IMR-90 (cell line): Measurements from ENCODE around the gene ERG28. TPM values are rescaled to one million over a fixed set of nuclear protein-coding genes. Genes with fewer than 3 reads are reported as not detected.

Experiments
- ATAC-seq: fragments of 200-7000 bp; cut with Tn5 transposase; 2 replicates; pipeline ENCODE4 v1.9.1; 2020; ENCODE audit warnings: low read depth, mild to moderate bottlenecking, moderate library complexity
- BruUV-seq: library from RNA; stranded (reverse); fragments of 400-500 nt; replicated peaks from 2 replicates; lab custom pipeline; 2021; lab: Mats Ljungman, UMichigan
- CTCF ChIA-PET: fragments of 300-600 bp; formaldehyde crosslinking; extraction: SDS; loops from one replicate; lab custom pipeline; 2021; ENCODE audit warnings: antibody characterized with exemption; lab: Yijun Ruan, JAX
- POLR2A ChIA-PET: fragments of 300-600 bp; sonication (Branson Sonifier 250); formaldehyde crosslinking; loops from one replicate; lab custom pipeline; 2022; ENCODE audit warnings: antibody characterized with exemption; ENCODE audit not compliant: unreplicated experiment; lab: Charles Lee
- DNase-seq: peaks from one replicate; pipeline ENCODE4 v3.0.0; 2013
- H2AFZ ChIP-seq: replicated peaks from 2 replicates; pipeline ENCODE3; 2013; ENCODE audit warnings: low read length, mild to moderate bottlenecking; ENCODE audit not compliant: poor library complexity
- H2AK5ac ChIP-seq: 2 replicates; pipeline ENCODE4 v1.6.1; 2013; ENCODE audit warnings: low read depth, low read length, inconsistent platforms
- H2AK9ac ChIP-seq: replicated peaks from 2 replicates; pipeline ENCODE3; 2013; ENCODE audit warnings: mild to moderate bottlenecking, low read depth, low read length, moderate library complexity; ENCODE audit not compliant: poor library complexity
- H2BK120ac ChIP-seq: 2 replicates; pipeline ENCODE4 v1.6.1; 2013; ENCODE audit warnings: low read depth, low read length, inconsistent platforms
- H2BK15ac ChIP-seq: 3 replicates; pipeline ENCODE4 v1.6.1; 2013; ENCODE audit warnings: low read depth, low read length, inconsistent platforms
- H2BK20ac ChIP-seq: 2 replicates; pipeline ENCODE4 v1.6.1; 2013; ENCODE audit warnings: low read depth, mild to moderate bottlenecking, inconsistent platforms, low read length, moderate library complexity
- H2BK5ac ChIP-seq: 2 replicates; pipeline ENCODE4 v1.6.1; 2013; ENCODE audit warnings: mild to moderate bottlenecking, low read depth, low read length, inconsistent platforms; ENCODE audit not compliant: poor library complexity, severe bottlenecking
- H3K14ac ChIP-seq: replicated peaks from 2 replicates; pipeline ENCODE4 v1.6.1; 2013; ENCODE audit warnings: low read depth, low read length, inconsistent platforms
- H3K18ac ChIP-seq: 2 replicates; pipeline ENCODE4 v1.6.1; 2013; ENCODE audit warnings: low read depth, low read length, control low read depth
- H3K23ac ChIP-seq: 2 replicates; pipeline ENCODE4 v1.6.1; 2013; ENCODE audit warnings: low read depth, low read length, inconsistent platforms
- H3K27ac ChIP-seq: 2 replicates; pipeline ENCODE4 v1.5.1; 2013; ENCODE audit warnings: mild to moderate bottlenecking, control low read depth, low read length; ENCODE audit not compliant: insufficient read depth
- H3K27me3 ChIP-seq: 2 replicates; pipeline ENCODE4 v1.6.1; 2013; ENCODE audit warnings: low read length; ENCODE audit not compliant: control insufficient read depth, insufficient read depth
- H3K36me3 ChIP-seq: 2 replicates; pipeline ENCODE4 v1.6.1; 2013; ENCODE audit warnings: low read length, mixed read lengths; ENCODE audit not compliant: control insufficient read depth, insufficient read depth
- H3K4ac ChIP-seq: 2 replicates; pipeline ENCODE4 v1.6.1; 2013; ENCODE audit warnings: low read depth, low read length, inconsistent platforms
- H3K4me1 ChIP-seq: 2 replicates; pipeline ENCODE4 v1.6.1; 2013; ENCODE audit warnings: low read length, mixed read lengths; ENCODE audit not compliant: control insufficient read depth, insufficient read depth
- H3K4me2 ChIP-seq: 2 replicates; pipeline ENCODE4 v1.6.1; 2013; ENCODE audit warnings: low read depth, mild to moderate bottlenecking, control low read depth, low read length, moderate library complexity
- H3K4me3 ChIP-seq: 2 replicates; pipeline ENCODE4 v1.5.1; 2013; ENCODE audit warnings: low read depth, mild to moderate bottlenecking, control low read depth, low read length, moderate library complexity; ENCODE audit not compliant: insufficient read depth
- H3K56ac ChIP-seq: 2 replicates; pipeline ENCODE4 v1.6.1; 2013; ENCODE audit warnings: low read length, inconsistent platforms; ENCODE audit not compliant: insufficient read depth; ENCODE audit errors: extremely low read depth
- H3K79me1 ChIP-seq, 2 experiments: 2 replicates each; pipeline ENCODE4 v1.6.1; 2013; ENCODE audit warnings: low read length in 2 of 2, inconsistent platforms in 1 of 2, low read depth in 1 of 2
- H3K9ac ChIP-seq: 2 replicates; pipeline ENCODE4 v1.6.1; 2013; ENCODE audit warnings: low read depth, low read length, control low read depth
- H3K9me1 ChIP-seq: 2 replicates; pipeline ENCODE4 v1.6.1; 2013; ENCODE audit warnings: low read length, inconsistent platforms; ENCODE audit not compliant: insufficient read depth
- H3K9me3 ChIP-seq: 2 replicates; pipeline ENCODE4 v1.6.1; 2013; ENCODE audit warnings: low read length; ENCODE audit not compliant: control insufficient read depth, insufficient read depth
- H4K20me1 ChIP-seq: 2 replicates; pipeline ENCODE4 v1.6.1; 2013; ENCODE audit warnings: low read length, inconsistent platforms; ENCODE audit not compliant: insufficient read depth
- H4K5ac ChIP-seq: 2 replicates; pipeline ENCODE4 v1.6.1; 2013; ENCODE audit warnings: mild to moderate bottlenecking, low read depth, low read length, control low read depth
- H4K8ac ChIP-seq, 2 experiments: 2 replicates each; pipeline ENCODE4 v1.6.1; 2013; ENCODE audit warnings: low read depth in 2 of 2, low read length in 2 of 2, control low read depth in 1 of 2, inconsistent platforms in 1 of 2
- H4K91ac ChIP-seq: 2 replicates; pipeline ENCODE4 v1.6.1; 2013; ENCODE audit warnings: low read depth, low read length, inconsistent platforms; ENCODE audit not compliant: insufficient read depth
- CEBPB ChIP-seq: IDR thresholded peaks from 2 replicates; pipeline ENCODE4 v1.6.1; 2012; ENCODE audit warnings: low read depth, low read length, improper control_type of control experiment
- CHD1 ChIP-seq: IDR thresholded peaks from 2 replicates; pipeline ENCODE4 v1.6.1; 2012; ENCODE audit warnings: low read depth, low read length, improper control_type of control experiment
- RAD21 ChIP-seq: IDR thresholded peaks from 2 replicates; pipeline ENCODE4 v1.6.1; 2012; ENCODE audit warnings: low read length, improper control_type of control experiment
- RCOR1 ChIP-seq: IDR thresholded peaks from 2 replicates; pipeline ENCODE4 v1.6.1; 2012; ENCODE audit warnings: mild to moderate bottlenecking, low read length, improper control_type of control experiment; ENCODE audit not compliant: insufficient replicate concordance
- WGBS, 2 experiments: methylation state at CpG; one replicate each; pipeline versions ENCODE4 v1.1.5 to v1.1.7; 2013; ENCODE audit warnings: missing lambda C conversion rate in 2 of 2; ENCODE audit not compliant: insufficient read length in 1 of 2; ENCODE audit errors: extremely low coverage in 2 of 2; 5-methylcytosine and 5-hydroxymethylcytosine counted together
- dilution Hi-C: fragments of 300-500 bp; cut with HindIII; formaldehyde crosslinking; loops from one replicate; pipeline ENCODE4 v1.14.3; 2018; ENCODE audit warnings: low sequenced_read_pairs; ENCODE audit not compliant: unreplicated experiment
- in situ Hi-C: fragments of 300-500 bp; cut with MboI; formaldehyde crosslinking; loops from 3 replicates; pipeline ENCODE4 v1.14.3; 2019; ENCODE audit warnings: low sequenced_read_pairs, inconsistent platforms, mixed read lengths
- intact Hi-C: fragments of 100-400 bp; cut with micrococcal nuclease; formaldehyde crosslinking; loops from 2 replicates; pipeline ENCODE4 v1.10.0; 2022
- polyA plus RNA-seq, 3 experiments: library from polyadenylated mRNA; depleted of rRNA; stranded (reverse); fragments of >200 nt; gene quantifications; 2 replicates each; pipeline ENCODE4 v1.2.3, GENCODE V29; 2012; ENCODE audit warnings: low replicate concordance in 1 of 3
- total RNA-seq: library from RNA; depleted of rRNA; stranded (reverse); fragments of >200 nt; gene quantifications from 2 replicates; pipeline ENCODE4 v1.2.3, GENCODE V29; 2012

The ERG28 gene
- total and polyA plus RNA-seq, 2 of the 4 experiments (the other 2 are of a cell fraction) = 0.90 to 15.4 TPM

GRCh38 chr14:75648066-75648838 is 12.4 kb downstream of the ERG28 start (continued):
- TF ChIP-seq RAD21 (0 out of 2 replicates have a peak, but pooled peaks have one; percentile 5), RCOR1 (peak; percentile 98), CHD1 (no peak; the same call in 1 of the 2 replicates)

- H2BK20ac ChIP-seq = peak overlapping the region; percentile 27
- ChIA-PET CTCF (interaction anchor here (2.0 kb wide), 1 partner anchor 69 kb away, joined by 6 read pairs; the partner anchor contains the start of gene FLVCR2), POLR2A (no interaction called here)
- TF ChIP-seq CEBPB (peak; percentile 25; the same call in 1 of the 2 replicates), CHD1 (no peak)
- in situ Hi-C loops = no loop called here
- intact Hi-C loops = no loop called here
- no peaks in the 10 kb centered on the region for H3K27me3 ChIP-seq
- no peak overlapping the region for H3K14ac ChIP-seq
- H4K5ac ChIP-seq = peak overlapping the region; percentile 71; the same call in 1 of the 2 replicates
- peak overlapping the region; percentile 44 for H2BK120ac ChIP-seq
- H3K79me1 ChIP-seq = no peaks in the 10 kb centered on the region; a peak in 1 of 4 replicates
- H2BK5ac ChIP-seq = peak overlapping the region; percentile 65
- peaks cover 3% of the 10 kb centered on the region; the same call in 1 of the 2 replicates for H4K20me1 ChIP-seq
- H4K8ac ChIP-seq = peak overlapping the region in 1 of 2 experiments; percentile 33; a peak in 1 of 4 replicates
- H2AFZ ChIP-seq = no peak overlapping the region
- H3K23ac ChIP-seq = no peak overlapping the region
- peak; percentile 26 for DNase-seq
- H3K4ac ChIP-seq = peak overlapping the region; percentile 70
- peak overlapping the region; percentile 84; the same call in 1 of the 2 replicates for H2AK5ac ChIP-seq
- ATAC-seq = no peak
- peak overlapping the region; percentile 61 for H2AK9ac ChIP-seq
- H3K4me1 ChIP-seq = peaks cover 26% of the 10 kb centered on the region
- H2BK15ac ChIP-seq = peak overlapping the region; percentile 70; the same call in 1 of the 3 replicates
- peak overlapping the region; percentile 73 for H3K18ac ChIP-seq
- peak overlapping the region; percentile 90 for H4K91ac ChIP-seq
- no TSS peak for BruUV-seq
- H3K9me1 ChIP-seq = peaks cover 20% of the 10 kb centered on the region
- no CpG with 5 or more reads among the region's 3 CpGs for WGBS, 2 experiments
- H3K9me3 ChIP-seq = no peaks in the 10 kb centered on the region
- peaks cover 8% of the 10 kb centered on the region; the same call in 1 of the 2 replicates for H3K36me3 ChIP-seq
- H3K4me3 ChIP-seq = no peak overlapping the region
- H3K9ac ChIP-seq = no peak overlapping the region
- dilution Hi-C loops = no loop called here
- peak overlapping the region; percentile 20; the same call in 1 of the 2 replicates for H3K4me2 ChIP-seq
- H3K56ac ChIP-seq = no peak overlapping the region
- H3K27ac ChIP-seq = peak overlapping the region; percentile 43; the same call in 1 of the 2 replicates
Observed at GRCh38 chr14:75647640-75648039, 13.0 kb downstream of the ERG28 start.
